Colon (tissue), 2 donors: ENCODE measurements around the gene WDFY1.
A peak's percentile ranks its signal among the peaks of the same experiment; 100 is the strongest.
"Not testable (repeated sequence)": the region's sequence is repeated elsewhere in the genome, so short reads cannot be mapped to it uniquely, and the experiment has no call there.

Experiments
- FAIRE-seq: peaks from 2 replicates; lab custom pipeline; 2012; peaks lifted over from hg19 to GRCh38; lab: Jason Lieb, UNC
- donor health status: control.
- donor health status: control.

Gene WDFY1

DNA sequence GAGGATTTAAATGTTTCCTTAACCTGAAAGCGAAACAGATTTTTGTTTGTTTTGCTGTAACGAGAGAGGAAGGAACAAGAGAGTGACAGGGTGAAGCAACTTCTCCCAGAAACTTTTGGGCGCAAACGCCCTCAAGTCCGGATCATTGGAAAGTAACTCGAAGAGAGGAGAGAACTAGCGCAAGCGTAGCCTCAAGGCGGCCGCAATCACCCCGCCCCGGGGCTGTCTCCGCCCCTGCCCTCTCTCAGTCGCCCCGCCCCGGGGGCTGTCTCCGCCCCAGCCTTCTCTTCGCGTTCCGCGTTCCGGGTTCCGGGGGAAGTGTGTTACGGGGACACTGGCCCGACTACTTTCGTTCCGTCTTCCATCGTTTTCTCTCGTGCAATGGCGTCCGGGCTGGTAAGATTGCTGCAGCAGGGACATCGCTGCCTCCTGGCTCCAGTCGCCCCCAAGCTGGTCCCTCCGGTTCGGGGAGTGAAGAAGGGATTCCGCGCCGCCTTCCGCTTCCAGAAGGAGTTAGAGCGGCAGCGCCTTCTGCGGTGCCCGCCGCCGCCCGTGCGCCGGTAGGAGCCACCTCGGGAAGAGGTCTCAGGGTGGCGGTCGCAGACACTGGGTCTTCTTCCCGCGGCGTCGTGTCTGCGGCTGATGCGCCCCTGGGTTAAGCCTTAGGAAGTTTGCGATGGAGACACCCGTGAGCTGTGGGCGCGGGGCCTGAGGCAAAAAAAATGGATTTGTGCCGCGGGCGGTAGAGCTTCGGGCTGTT lies 12.1 kb upstream of the WDFY1 start, which contains the start of gene MRPL44:
TSS of gene MRPL44 (plus strand) at position 372 of the 760 bp plus-strand sequence. CDS start at position 382, 10 bp downstream.
- FAIRE-seq, result peak; percentile 45

DNA sequence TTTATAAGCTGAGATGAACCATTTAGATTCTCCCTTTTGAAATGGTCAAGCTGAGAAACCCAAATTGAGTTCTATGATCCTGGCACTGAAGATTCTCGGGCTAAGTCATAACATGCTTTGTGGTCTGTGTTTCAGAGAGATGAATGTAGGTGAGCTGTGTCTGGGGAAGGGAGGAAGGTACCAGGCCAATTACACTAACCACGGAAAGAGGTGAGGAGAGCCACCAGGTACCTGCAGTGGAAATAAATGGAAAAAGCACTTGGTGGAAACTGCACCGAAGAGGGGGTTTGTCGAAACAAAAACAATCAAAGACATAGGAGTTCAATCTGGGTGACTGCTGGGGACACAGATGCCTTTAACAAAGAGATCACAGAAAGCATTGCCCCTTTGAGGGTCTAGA lies 11.2 kb upstream of the WDFY1 start:
- no peak for FAIRE-seq

DNA sequence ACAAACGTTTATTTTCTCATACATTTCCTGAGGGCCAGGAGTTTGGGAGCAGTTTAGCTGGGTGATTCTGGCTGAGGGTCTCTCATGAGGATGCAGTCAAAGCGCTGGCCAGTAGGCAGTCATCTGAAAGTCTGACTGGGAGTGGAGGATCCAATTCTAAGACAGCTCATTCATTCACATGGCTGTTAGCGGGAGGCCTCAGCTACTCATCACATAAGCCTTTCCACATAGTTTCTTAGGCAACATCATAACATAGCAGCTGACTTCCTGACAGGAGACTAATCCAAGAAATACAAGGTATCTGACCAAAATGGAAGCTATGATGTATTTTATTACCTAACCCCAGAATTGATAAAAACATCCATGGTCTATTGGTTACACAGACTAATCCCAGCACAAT lies 9.3 kb upstream of the WDFY1 start:
- FAIRE-seq, result no peak

DNA sequence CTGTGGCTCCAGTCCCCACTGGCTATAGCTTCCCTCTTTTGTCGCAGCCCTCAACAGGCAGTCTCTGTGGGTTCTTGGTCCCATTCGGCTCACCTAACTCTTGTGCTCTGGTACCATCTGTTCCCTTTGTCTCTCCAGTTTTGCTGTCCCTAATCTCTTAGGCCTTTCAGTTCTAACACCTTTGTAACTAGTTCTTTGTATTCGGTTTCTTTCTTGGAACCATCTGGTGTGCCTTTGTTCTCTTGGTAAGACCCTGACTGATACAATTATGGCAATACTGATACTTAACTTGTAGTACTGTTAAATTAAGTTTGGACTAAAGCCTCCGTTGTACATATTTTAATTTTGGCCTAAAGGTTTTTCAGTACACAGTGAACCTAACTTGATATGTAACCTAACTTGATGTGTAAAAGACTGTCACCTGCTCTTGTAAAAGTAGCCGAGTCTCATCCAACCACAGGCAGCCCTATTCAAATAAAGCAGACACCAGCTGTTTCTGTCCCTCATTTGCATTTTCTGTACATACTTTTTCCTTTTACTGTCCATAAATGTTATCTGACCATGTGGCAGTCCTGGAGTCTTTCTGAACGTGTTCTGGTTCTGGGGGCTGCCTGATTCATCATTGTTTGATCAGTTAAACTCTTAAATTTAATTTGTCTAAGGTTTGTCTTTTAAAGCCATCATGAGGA lies 7.3 kb upstream of the WDFY1 start:
- FAIRE-seq, result no peak

DNA sequence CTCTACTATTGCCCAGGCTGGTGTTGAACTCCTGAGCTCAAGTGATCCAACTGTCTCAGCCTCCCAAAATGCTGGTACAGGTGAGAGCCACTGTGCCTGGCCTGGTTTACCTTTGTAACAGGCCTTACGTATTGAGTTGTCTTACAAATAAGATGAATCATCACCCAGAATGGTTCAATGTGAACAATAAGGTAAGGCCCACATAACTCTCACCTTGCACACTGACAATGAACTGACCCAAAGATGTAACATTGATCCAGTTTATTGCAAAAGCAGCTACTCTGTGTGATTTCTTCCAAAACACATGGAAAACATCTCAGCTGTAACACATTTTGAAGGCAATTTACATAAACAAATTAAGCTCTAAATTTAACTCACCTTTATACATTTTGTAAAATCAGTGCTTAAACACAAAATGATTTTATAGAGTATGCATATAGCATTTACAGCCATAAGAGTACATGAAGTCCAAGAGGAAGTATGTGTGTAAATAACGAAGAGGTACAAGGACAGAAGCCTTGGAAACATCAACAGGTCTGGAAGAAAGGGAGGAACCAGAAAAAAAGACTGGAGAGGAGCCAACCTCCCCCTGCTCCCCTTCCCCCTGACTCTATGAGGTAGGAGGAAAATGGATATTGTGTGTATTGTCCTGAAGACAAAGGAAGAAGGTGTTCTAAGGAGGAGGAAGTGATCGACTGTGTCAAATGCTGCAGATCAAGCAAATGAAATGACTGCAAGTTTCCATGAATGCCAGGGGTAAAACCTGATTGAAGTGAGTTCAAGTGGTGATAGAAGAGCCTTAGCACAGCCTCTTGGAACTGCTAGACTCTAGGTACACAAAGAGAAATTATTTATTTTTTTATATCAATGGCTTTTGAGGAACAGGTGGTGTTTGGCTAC lies 5.6 kb upstream of the WDFY1 start:
- no peak for FAIRE-seq

DNA sequence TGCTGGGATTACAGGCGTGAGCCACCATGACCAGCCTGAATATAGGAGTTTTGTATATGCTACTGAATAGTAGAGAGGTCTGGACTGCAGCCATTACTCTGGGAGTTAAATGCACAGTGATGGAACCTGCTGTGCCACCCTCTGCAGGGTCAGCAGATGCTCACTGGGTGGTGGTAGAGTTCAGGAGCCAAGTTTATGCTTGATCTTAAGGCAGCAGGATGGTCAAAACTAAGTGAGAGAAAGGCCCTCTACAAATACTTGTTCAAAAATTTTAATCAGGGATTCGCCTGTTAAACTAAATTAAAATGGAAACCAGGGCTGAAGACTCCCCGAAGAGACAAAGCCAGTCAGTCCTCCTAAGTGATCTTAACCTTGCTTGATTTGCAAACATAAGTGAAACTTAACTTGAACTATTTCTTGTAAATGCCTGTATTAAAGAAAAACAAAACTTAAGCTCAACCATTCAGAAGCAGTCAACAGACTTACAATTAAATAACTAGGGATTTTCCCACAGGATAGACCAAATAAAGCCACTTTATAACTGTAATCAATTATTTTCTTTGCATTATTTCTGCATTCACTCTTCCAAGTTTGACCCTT lies 4.2 kb upstream of the WDFY1 start:
- FAIRE-seq, result no peak

DNA sequence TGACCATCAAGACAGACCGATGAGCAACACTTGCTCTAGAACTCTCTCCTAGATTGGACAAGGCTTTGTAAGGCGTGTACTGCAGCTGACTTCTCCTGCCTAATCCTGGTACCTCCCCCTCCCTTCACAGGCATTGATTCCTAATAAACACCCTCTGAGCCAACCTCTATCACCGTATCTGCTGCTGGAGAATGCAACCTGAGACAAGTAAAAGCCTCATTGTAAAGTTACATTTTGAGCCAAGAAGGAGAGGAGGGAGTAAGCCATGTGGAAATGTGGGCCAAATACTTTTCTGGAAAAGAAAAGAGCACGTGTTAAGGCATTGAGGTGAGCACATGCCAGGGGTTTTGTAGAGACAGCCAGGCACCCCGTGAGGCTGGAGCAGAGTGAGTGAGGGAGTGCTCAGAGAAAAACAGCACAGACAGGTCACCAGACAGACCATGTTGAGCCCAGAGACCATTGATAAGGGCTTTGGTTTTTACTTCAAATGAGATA lies 2.6 kb upstream of the WDFY1 start:
- no peak for FAIRE-seq

DNA sequence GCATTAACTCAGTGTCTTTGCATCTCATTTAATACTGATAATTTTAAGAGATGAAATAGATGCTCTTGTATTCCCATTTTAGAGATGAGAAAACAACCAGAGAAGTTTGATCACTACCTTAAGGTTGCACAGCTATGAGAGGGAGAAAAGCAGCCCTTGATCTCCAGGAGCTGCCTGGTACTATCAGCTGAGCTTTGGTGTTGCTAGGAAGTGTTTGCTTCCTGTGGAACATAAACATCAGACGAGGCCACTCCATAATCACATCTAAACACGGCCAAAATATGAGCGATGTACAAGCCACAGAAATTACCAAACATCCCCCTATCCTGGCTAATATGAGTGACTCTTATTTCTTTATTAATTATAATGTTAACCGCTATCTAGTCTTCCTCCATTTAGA lies 620 bp upstream of the WDFY1 start:
- no peak for FAIRE-seq

DNA sequence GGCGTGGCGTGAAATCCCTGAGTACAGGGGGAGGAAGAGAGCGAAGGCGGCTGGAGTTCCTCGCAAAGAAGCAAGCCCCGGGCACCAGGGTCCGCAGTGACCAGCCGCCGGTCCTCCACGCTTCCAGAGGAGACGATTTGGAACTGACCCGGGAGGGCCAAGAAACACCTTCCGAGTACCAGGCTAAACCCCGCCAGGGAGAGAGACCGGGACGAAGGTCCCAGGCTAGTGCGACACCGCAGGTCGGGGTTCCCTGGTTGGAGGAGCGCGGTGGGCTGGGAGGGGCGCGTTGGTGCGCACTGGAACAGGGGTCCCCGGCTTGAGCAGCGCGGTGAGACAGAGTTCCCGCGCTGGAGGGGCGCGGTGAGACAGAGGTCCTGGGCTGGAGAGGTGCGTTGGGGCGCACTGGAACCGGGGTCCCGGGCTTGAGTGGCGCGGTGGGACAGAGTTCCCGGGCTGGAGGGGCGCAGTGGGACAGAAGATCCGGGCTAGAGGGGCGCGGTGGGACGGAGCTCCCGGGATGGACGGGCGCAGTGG lies 901 bp downstream of the WDFY1 start:
- FAIRE-seq, result no peak

DNA sequence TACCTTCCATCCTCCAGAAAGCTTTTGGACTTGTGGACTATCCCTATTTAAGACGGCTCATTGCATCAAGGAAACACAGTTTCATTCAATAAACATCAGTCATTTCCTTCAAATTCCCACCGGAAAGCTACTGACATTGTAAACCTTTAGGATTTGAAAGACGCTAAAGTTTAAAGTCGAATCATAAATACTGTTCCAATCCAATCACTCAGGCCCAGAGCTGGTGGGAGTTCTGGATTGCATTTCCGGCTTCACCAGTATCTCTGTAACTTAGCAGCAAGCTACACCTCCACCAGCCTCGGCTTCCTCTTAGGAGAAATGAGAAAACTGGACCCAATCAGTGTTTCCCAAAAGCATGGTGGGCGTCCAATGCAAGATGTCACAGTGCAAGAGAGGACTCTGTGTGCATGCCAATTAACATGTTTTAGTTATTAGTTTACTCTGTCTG lies 1.6 kb downstream of the WDFY1 start:
- FAIRE-seq, result no peak

DNA sequence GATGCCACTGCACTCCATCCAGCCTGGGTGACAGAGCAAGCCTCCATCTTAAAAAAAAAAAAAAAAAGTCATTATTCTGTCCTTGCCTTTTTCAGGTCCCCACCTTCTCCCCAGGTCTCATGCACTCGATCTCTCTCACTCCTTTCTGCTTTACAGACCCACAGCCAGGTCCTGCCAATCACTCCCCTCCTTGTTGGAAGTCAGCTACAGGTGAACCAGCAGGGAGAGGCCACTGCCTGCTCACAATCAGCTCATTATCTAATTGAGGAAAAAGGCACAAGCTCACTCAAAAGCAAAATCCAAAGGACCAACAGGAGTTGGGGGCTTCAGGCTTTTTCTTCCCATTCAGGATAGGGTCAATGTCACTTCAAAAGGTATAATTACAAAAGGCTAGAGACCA lies 2.0 kb downstream of the WDFY1 start:
- no peak for FAIRE-seq

DNA sequence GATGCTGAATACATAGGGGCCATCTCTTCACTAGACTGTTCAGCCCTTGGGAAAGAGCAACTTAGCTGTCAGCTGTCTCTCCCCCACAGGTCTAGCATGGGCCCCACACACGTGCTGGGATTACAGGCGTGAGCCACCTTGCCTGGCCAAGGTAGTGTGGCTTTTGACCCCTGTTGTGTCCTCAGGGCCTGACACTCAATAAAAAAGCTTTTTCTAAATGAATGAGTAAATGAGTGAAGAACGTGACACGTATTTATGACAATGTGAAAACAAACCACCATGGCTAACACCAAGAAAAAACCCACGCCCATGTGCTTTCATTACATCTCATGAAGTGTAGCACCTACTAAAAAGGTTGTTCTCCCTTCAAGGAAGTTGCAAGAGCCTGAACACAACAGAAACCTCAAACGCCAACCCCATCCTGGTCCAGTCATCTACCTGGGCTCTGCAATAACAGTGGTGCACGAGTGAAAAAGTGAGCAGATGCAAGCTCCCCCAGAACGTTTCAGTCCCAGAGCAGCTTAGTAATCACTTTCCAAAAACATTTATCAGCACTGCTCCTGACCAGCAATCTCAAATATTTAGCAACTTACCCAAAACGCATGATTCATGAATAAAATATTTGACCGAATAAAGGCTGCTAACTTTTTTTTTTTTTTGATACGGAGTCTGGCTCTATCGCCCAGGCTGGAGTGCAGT lies 3.4 kb downstream of the WDFY1 start:
- FAIRE-seq, result no peak

DNA sequence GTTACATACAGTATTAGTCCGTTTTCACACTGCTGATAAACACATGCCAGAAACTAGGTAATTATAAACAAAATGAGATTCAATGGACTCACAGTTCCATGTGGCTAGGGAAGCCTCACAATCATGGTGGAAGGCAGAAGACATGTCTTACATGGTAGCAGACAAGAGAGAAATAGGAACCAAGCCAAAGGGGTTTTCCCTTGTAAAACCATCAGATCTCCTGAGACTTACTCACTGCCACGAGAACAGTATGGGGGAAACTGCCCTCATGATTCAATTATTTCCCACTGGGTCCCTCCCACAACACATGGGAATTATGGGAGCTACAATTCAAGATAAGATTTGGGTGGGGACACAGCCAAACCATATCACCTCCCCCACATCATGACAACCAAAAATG lies 5.7 kb downstream of the WDFY1 start:
- FAIRE-seq, result not testable (repeated sequence)

DNA sequence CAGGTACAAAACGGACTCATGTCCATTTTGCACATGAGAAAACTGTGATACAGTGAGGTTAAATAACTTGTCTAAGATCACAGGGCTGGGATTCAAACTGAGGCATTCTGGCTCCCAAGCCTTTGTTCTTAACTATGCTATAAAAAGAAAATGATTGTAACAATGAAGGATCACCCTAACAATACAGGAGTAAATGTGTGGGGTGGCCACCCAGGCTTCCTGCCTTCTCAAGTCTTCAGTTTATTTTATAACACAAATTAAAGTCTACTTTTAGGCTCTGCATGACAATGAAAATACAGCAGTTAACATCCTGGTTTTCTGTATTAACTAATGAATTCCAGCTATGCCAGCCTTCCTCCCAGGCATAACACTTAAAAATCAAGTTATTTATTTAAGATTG lies 7.6 kb downstream of the WDFY1 start:
- no peak for FAIRE-seq

DNA sequence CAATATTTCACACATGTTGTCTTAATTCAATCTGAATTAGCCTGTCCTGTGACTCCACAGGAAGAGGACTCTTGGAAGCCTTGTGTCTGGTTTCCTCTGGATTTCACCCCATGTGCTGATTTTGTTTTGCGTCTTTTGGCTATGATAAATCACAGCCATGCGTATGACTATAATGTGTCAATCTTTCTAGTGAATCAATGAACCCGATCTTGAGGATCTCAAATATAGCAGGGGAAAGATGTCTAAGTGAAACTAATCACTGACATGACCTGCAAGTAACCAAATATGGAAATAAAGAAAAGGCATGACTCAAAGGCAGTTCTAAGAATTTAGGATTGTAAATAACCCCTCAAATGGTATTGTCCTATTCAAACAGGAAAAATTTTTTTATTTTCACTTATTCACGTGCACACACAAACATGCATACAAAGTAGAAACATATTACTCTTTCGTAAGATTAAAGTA lies 8.2 kb downstream of the WDFY1 start:
- no peak for FAIRE-seq

DNA sequence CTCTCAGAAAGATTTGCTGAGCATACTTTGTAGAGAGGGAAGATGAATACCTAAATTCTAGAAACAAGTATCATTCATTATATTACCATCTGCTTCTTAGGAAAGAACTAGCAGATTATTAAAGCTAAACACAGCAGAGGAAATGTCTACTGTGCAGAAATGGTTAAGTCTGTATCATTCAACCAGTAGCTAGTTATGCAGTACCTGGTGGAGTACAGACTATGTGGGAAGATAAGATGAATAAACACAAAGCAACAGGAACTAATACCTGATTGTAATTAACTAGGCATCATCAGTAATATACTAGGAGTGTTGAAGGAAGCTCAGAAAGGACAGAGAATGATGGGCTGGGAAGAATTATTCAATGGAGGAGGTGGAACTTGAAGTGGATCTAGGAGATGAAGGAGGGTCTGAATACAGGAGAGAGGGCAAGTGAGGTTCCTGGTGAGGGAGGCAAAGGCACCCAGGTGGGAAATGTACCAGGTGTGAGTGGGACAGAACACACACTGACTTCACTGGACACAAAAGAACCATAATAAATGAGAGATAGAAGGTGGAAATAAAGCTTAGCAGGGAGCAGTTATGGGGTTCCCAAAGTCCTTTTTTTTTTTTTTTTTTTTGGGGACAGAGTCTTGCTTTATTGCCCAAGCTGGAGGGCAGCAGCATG lies 9.5 kb downstream of the WDFY1 start:
- no peak for FAIRE-seq

DNA sequence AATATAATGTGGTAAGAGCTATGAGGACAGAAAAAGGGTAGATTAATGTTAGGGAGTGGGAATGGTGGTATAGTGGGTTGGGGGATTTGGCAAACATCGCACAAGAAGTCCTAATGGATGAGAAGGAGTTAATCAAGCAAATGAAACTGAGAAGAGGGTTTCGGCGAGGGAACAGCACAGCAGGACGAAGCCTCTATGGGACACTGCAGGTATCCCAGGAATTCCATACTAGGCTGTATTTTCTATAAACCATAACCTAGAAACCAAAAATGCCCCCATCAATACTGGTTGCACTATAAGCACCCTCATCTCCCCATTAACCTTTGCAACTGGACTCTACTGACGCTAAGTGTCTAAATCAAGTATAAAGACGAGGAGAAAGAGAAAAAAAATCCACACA lies 10.3 kb downstream of the WDFY1 start:
- FAIRE-seq, result no peak

DNA sequence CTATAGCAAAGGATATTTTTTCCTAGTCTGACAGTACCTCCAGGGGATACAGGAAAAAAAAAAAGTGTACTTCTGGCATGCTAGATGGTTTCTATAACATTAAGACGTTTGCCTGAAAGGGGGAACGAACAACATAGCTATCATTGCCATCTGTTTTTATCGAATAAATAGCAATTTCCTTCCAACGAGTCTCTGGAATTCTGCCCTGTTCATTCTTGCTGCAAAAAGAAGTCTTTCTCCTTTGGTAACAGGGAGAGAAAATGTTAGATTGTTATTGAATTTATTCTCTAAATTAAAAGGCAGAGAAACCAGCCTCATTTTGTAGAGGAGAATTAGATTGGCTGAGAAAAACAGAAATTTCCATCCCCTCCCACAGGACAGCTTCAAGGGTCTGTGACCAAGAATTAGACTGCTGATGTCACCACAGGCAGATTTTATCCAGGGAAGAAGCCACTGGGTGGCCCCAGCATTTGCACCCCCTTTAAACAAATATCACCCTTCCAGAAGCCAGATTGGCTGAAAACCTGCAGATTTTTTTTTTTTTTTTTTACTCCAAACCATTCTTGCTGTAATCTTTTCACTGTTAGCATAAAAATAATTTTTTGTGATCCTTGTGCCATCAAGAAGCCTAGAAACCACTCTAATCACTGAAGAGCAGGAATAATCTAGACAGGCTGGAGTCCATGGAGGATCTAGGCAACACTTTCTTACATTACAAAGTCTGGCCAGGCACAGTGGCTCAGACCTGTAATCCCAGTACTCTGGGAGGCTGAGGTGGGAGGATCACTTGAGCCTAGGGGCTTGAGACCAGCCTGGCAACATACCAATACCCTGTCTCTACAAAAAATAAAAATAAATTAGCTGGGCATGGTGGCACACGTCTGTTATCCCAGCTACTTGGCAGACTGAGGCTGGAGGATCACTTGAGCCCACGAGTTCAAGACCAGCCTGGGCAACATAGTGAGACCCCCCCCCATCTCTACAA lies 12.0 kb downstream of the WDFY1 start:
- FAIRE-seq, result no peak
